ENCODE measurements around the gene TPPP.
"Not testable (repeated sequence)": the region's sequence is repeated elsewhere in the genome, so short reads cannot be mapped to it uniquely, and the experiment has no call there.

GRCh38 chr5:680118-680795 is 12.9 kb downstream of the TPPP start:
- not testable (repeated sequence) for TF ChIP-seq BHLHE40 (IDR thresholded peaks at IDR 0.05; ENCODE audit: borderline replicate concordance); PKNOX1 (IDR thresholded peaks at IDR 0.05)

Data from HEK293T (cell line).